Trophoblast cell (in vitro differentiated cells and primary cell): ENCODE data around the gene CLEC20A.

Experiments used
- DNase-seq, 2 donors: peaks; one replicate each; pipeline ENCODE4 v3.0.0-alpha.2; 2016
- H2AFZ ChIP-seq: 2 replicates; pipeline ENCODE4 v1.6.1; 2013; ENCODE audit warnings: low read length, moderate library complexity, mild to moderate bottlenecking; ENCODE audit not compliant: insufficient read depth, poor library complexity
- H2AK5ac ChIP-seq: 2 replicates; pipeline ENCODE4 v1.6.1; 2013; ENCODE audit warnings: mild to moderate bottlenecking, low read length
- H2BK120ac ChIP-seq: 2 replicates; pipeline ENCODE4 v1.6.1; 2013; ENCODE audit warnings: low read length, mild to moderate bottlenecking, moderate library complexity; ENCODE audit not compliant: insufficient read depth, poor library complexity
- H2BK12ac ChIP-seq: 2 replicates; pipeline ENCODE4 v1.6.1; 2013; ENCODE audit warnings: mild to moderate bottlenecking, low read length, moderate library complexity
- H2BK5ac ChIP-seq: 2 replicates; pipeline ENCODE4 v1.6.1; 2013; ENCODE audit warnings: low read length, low read depth, moderate library complexity, mild to moderate bottlenecking; ENCODE audit not compliant: poor library complexity
- H3K14ac ChIP-seq: 2 replicates; pipeline ENCODE4 v1.6.1; 2013; ENCODE audit warnings: mild to moderate bottlenecking, low read length
- H3K18ac ChIP-seq: 2 replicates; pipeline ENCODE4 v1.6.1; 2013; ENCODE audit warnings: mild to moderate bottlenecking, low read length
- H3K23ac ChIP-seq: 2 replicates; pipeline ENCODE4 v1.6.1; 2013; ENCODE audit warnings: low read length
- H3K27ac ChIP-seq: 2 replicates; pipeline ENCODE4 v1.5.1; 2013; ENCODE audit warnings: low read depth, mild to moderate bottlenecking, inconsistent platforms, low read length, moderate library complexity
- H3K27me3 ChIP-seq: 2 replicates; pipeline ENCODE4 v1.6.1; 2013; ENCODE audit warnings: inconsistent platforms, mild to moderate bottlenecking, low read length, moderate library complexity; ENCODE audit not compliant: insufficient read depth
- H3K36me3 ChIP-seq, 2 experiments: 1 replicate in 1 of 2; 2 replicates in 1 of 2; pipeline ENCODE4 v1.6.1; 2013; ENCODE audit warnings: low read length in 2 of 2, mild to moderate bottlenecking in 2 of 2, moderate library complexity in 1 of 2; ENCODE audit not compliant: insufficient read depth in 2 of 2, control insufficient read depth in 1 of 2
- H3K4ac ChIP-seq: 2 replicates; pipeline ENCODE4 v1.6.1; 2013; ENCODE audit warnings: low read depth, mild to moderate bottlenecking, low read length, moderate library complexity
- H3K4me1 ChIP-seq, 2 experiments: 1 replicate in 1 of 2; 2 replicates in 1 of 2; pipeline ENCODE4 v1.6.1; 2013; ENCODE audit warnings: low read length in 2 of 2, mild to moderate bottlenecking in 2 of 2, moderate library complexity in 1 of 2; ENCODE audit not compliant: insufficient read depth in 2 of 2, control insufficient read depth in 1 of 2
- H3K4me2 ChIP-seq: 2 replicates; pipeline ENCODE4 v1.6.1; 2013; ENCODE audit warnings: inconsistent platforms, mild to moderate bottlenecking, low read length, moderate library complexity
- H3K4me3 ChIP-seq: 2 replicates; pipeline ENCODE4 v1.5.1; 2013; ENCODE audit warnings: mild to moderate bottlenecking, low read depth, low read length, inconsistent platforms
- H3K79me1 ChIP-seq: one replicate; pipeline ENCODE4 v1.6.1; 2013; ENCODE audit warnings: low read length
- H3K79me2 ChIP-seq: 2 replicates; pipeline ENCODE4 v1.6.1; 2013; ENCODE audit warnings: low read length, mild to moderate bottlenecking; ENCODE audit not compliant: control insufficient read depth, insufficient read depth, poor library complexity
- H3K9ac ChIP-seq: 2 replicates; pipeline ENCODE4 v1.6.1; 2013; ENCODE audit warnings: mild to moderate bottlenecking, low read length
- H3K9me3 ChIP-seq: 2 replicates; pipeline ENCODE4 v1.6.1; 2013; ENCODE audit warnings: low read depth, mild to moderate bottlenecking, control low read depth, inconsistent platforms, low read length; ENCODE audit not compliant: insufficient read depth
- H4K12ac ChIP-seq: 2 replicates; pipeline ENCODE4 v1.6.1; 2013; ENCODE audit warnings: low read depth, mild to moderate bottlenecking, low read length, moderate library complexity
- H4K8ac ChIP-seq: 2 replicates; pipeline ENCODE4 v1.6.1; 2013; ENCODE audit warnings: low read depth, mild to moderate bottlenecking, low read length, moderate library complexity
- H4K91ac ChIP-seq: one replicate; pipeline ENCODE4 v1.6.1; 2013; ENCODE audit warnings: low read depth, mild to moderate bottlenecking, low read length, moderate library complexity
- WGBS: extraction: QIAGEN DNeasy Blood & Tissue Kit; methylation state at CpG from one replicate; pipeline ENCODE4 v1.1.7; 2013; ENCODE audit warnings: missing lambda C conversion rate; ENCODE audit not compliant: insufficient read length, insufficient coverage; ENCODE audit errors: extremely low coverage; 5-methylcytosine and 5-hydroxymethylcytosine counted together

Gene CLEC20A

GRCh38 chr1:178541829-178542553, 45.2 kb upstream of the CLEC20A start:
- Histone ChIP-seq H3K14ac (peak overlapping the region; percentile 76), H3K4me2 (peak overlapping the region; percentile 98), H3K79me1 (peaks cover 5% of the 10 kb centered on the region), H3K27ac (peak overlapping the region; percentile 35), H4K12ac (peak overlapping the region; percentile 46), H3K23ac (no peak overlapping the region), H4K91ac (peak overlapping the region; percentile 57), H2BK120ac (no peak overlapping the region), H4K8ac (peak overlapping the region; percentile 92), H2AK5ac (no peak overlapping the region), H3K18ac (peak overlapping the region; percentile 44), H3K4me3 (peak overlapping the region; percentile 85), H3K9ac (peak overlapping the region; percentile 70), H3K4ac (no peak overlapping the region), H3K9me3 (no peaks in the 10 kb centered on the region), H2BK12ac (no peak overlapping the region), H3K27me3 (no peaks in the 10 kb centered on the region), H3K4me1 (peaks cover 8 to 20% of the 10 kb centered on the region in 2 experiments), H2AFZ (peak overlapping the region; percentile 94), H3K79me2 (no peaks in the 10 kb centered on the region), H2BK5ac (no peak overlapping the region), H3K36me3 (no peaks in the 10 kb centered on the region)
- WGBS, result no CpG with 5 or more reads among the region's 33 CpGs
- DNase-seq, result no peak

DNA sequence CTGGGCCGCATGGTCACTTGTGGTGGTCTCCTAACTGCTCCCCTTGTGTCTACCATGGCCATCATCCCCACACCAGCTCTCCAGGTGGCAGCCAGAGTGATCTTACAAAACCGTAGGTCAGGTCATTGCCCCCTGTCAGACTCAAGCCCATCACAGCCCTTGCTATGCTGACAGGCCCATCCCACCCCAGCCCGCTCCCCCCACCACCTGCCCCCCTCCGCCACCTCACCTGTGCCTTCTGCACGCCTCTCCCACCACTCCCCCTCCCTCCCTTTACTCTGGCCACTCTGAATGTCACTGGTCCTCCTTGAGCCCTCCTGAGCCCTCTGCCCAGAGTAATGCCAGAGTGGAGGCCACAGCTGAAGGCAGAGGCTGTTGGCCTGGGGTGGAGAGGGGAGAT, 44.6 kb upstream of the CLEC20A start:
- Histone ChIP-seq H4K91ac (no peak overlapping the region), H3K4me3 (no peak overlapping the region), H3K4me1 (peaks cover 12 to 22% of the 10 kb centered on the region in 2 experiments), H3K27me3 (no peaks in the 10 kb centered on the region), H3K36me3 (no peaks in the 10 kb centered on the region), H4K12ac (peak overlapping the region; percentile 46), H3K27ac (no peak overlapping the region), H2AFZ (no peak overlapping the region), H2BK5ac (no peak overlapping the region), H3K79me2 (no peaks in the 10 kb centered on the region), H2AK5ac (no peak overlapping the region), H3K23ac (no peak overlapping the region), H3K14ac (no peak overlapping the region), H4K8ac (no peak overlapping the region), H3K4me2 (peak overlapping the region; percentile 98), H3K4ac (no peak overlapping the region), H3K9me3 (no peaks in the 10 kb centered on the region), H3K9ac (no peak overlapping the region), H3K79me1 (peaks cover 5% of the 10 kb centered on the region), H2BK120ac (no peak overlapping the region), H3K18ac (no peak overlapping the region), H2BK12ac (no peak overlapping the region)
- DNase-seq, result no peak
- no CpG with 5 or more reads among the region's 5 CpGs for WGBS

DNA sequence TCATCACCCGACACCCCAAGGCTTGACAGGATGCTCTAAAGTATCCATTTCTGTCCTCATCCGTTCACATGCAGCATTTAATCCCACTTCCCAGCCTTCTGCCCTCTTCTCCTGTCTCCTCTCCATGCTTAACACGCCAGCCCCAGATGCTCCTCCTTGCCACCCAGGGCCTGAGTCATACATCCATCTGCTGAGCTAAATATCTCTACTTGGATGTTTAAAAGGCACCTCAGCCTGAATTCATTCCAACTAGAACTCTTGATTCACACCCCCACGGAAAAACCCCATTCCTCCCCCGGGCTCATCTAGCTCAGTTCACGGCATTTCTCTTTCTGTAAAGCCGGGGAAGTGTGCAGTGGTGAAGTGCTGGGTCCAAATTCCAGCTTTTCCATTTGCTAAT, 43.9 kb upstream of the CLEC20A start:
- H2AFZ ChIP-seq, result no peak overlapping the region
- H4K91ac ChIP-seq, result no peak overlapping the region
- H3K14ac ChIP-seq, result no peak overlapping the region
- no peaks in the 10 kb centered on the region for H3K9me3 ChIP-seq
- H3K79me1 ChIP-seq, result peaks cover 5% of the 10 kb centered on the region
- no peak overlapping the region for H2BK120ac ChIP-seq
- no peak overlapping the region for H3K23ac ChIP-seq
- no peak overlapping the region for H3K18ac ChIP-seq
- H2BK5ac ChIP-seq, result no peak overlapping the region
- WGBS, result no CpG with 5 or more reads among the region's 7 CpGs
- DNase-seq, result peak; percentile 28 to 40
- H3K4me1 ChIP-seq, result peaks cover 12 to 22% of the 10 kb centered on the region in 2 experiments
- no peaks in the 10 kb centered on the region for H3K36me3 ChIP-seq
- H3K4me3 ChIP-seq, result no peak overlapping the region
- H3K79me2 ChIP-seq, result no peaks in the 10 kb centered on the region
- no peak overlapping the region for H2AK5ac ChIP-seq
- H4K8ac ChIP-seq, result no peak overlapping the region
- no peak overlapping the region for H4K12ac ChIP-seq
- no peak overlapping the region for H3K27ac ChIP-seq
- H3K4me2 ChIP-seq, result no peak overlapping the region
- H3K9ac ChIP-seq, result no peak overlapping the region
- no peak overlapping the region for H2BK12ac ChIP-seq
- no peaks in the 10 kb centered on the region for H3K27me3 ChIP-seq
- H3K4ac ChIP-seq, result no peak overlapping the region

- Histone ChIP-seq H2BK120ac (no peak overlapping the region), H4K91ac (no peak overlapping the region), H2BK5ac (no peak overlapping the region), H3K36me3 (no peaks in the 10 kb centered on the region), H3K79me2 (no peaks in the 10 kb centered on the region), H3K79me1 (peaks cover 5% of the 10 kb centered on the region), H3K9ac (no peak overlapping the region), H4K12ac (no peak overlapping the region), H3K14ac (no peak overlapping the region), H3K4me1 (peaks cover 12 to 20% of the 10 kb centered on the region in 2 experiments), H3K23ac (no peak overlapping the region), H3K4me2 (no peak overlapping the region), H2AK5ac (no peak overlapping the region), H3K27me3 (no peaks in the 10 kb centered on the region), H2AFZ (no peak overlapping the region), H3K18ac (no peak overlapping the region), H4K8ac (no peak overlapping the region), H3K4me3 (no peak overlapping the region), H2BK12ac (no peak overlapping the region), H3K27ac (no peak overlapping the region), H3K4ac (no peak overlapping the region), H3K9me3 (no peaks in the 10 kb centered on the region)
- no peak for DNase-seq
- no CpG with 5 or more reads among the region's 6 CpGs for WGBS
These were observed 43.4 kb upstream of the CLEC20A start for GRCh38 chr1:178540204-178540603.
